Measurements from ENCODE around the gene DIS3L2. TPM values are rescaled to one million over a fixed set of nuclear protein-coding genes. Genes with fewer than 3 reads are reported as not detected.

Gene DIS3L2, protein sequence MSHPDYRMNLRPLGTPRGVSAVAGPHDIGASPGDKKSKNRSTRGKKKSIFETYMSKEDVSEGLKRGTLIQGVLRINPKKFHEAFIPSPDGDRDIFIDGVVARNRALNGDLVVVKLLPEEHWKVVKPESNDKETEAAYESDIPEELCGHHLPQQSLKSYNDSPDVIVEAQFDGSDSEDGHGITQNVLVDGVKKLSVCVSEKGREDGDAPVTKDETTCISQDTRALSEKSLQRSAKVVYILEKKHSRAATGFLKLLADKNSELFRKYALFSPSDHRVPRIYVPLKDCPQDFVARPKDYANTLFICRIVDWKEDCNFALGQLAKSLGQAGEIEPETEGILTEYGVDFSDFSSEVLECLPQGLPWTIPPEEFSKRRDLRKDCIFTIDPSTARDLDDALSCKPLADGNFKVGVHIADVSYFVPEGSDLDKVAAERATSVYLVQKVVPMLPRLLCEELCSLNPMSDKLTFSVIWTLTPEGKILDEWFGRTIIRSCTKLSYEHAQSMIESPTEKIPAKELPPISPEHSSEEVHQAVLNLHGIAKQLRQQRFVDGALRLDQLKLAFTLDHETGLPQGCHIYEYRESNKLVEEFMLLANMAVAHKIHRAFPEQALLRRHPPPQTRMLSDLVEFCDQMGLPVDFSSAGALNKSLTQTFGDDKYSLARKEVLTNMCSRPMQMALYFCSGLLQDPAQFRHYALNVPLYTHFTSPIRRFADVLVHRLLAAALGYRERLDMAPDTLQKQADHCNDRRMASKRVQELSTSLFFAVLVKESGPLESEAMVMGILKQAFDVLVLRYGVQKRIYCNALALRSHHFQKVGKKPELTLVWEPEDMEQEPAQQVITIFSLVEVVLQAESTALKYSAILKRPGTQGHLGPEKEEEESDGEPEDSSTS
- 19.6 and 23.7 TPM in 2 replicates for total RNA-seq

DNA sequence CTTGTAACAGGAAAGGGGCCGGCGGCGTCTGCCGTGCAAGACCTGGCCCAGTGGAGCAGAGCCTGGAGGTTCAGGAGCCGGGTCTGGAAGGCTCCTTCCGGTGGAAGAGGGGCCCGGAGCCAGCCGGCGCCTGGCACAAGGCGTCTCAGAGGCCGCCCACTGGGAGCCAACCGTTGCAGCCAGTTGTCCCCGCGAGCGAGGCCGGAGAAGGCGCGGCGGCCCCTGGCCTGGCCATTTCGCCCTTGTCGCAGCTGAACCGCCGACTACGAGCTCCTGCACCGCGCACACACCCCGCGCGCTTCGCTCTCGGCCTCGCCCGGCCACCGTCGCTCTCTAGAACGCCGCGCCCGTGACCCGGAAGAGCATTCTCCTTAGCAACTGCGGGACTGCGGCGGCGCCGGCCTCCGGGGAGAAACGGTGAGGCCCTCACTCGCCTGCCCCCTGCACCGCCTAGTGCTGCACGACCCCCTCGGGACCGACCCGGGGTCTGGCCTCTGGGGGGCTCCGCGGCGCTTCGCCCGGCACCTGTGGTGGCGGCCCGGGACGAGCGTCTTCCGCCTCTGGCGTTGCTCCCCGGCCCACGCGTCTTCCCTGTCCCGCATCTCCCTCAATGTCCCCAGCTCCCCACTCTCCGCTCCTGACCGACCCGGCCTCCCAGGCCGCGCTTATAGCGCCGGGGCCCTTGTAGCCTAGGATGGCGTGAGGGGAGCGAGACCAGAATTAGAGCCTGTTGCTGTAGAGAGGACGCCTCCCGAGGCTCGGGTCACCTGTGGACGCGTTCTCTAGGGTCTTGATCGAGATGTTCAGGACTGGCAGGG is at the start of gene DIS3L2:
Gene DIS3L2 (plus strand): TSS at position 365 of the 818 bp plus-strand sequence. CDS start 53,215 bp downstream, outside the sequence.
- DNase-seq = peak; percentile 90

DNA sequence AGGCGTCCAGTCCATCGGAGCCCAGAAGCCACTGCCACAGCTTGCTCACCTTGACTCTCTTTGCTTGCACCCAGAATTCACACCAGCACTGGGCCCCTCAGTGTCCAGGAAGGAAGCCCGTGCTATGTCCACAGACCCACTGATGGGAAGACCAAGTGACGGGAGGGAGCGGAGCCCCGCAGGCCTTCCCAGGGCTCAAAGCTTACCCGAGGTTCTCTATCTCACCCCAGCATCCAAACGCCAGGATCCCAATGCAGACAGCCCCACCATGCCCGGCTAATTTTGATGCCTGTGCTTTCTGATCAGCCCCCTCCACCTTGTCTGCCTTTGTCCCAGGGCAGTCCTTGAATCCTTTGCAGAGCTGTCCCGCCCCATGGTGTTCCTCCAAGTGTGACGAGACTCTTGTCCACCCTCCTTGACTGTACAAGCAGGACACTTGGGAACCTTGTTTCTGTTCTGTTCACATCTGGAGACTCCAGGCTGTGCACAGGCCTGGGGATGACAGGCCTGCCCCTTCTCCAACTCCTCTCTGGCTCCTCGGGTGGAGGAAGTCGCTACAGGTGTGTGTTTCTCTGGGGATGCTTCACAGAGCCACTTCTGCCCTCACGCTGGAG is 47.3 kb upstream of the DIS3L2 start:
- DNase-seq = no peak

DNA sequence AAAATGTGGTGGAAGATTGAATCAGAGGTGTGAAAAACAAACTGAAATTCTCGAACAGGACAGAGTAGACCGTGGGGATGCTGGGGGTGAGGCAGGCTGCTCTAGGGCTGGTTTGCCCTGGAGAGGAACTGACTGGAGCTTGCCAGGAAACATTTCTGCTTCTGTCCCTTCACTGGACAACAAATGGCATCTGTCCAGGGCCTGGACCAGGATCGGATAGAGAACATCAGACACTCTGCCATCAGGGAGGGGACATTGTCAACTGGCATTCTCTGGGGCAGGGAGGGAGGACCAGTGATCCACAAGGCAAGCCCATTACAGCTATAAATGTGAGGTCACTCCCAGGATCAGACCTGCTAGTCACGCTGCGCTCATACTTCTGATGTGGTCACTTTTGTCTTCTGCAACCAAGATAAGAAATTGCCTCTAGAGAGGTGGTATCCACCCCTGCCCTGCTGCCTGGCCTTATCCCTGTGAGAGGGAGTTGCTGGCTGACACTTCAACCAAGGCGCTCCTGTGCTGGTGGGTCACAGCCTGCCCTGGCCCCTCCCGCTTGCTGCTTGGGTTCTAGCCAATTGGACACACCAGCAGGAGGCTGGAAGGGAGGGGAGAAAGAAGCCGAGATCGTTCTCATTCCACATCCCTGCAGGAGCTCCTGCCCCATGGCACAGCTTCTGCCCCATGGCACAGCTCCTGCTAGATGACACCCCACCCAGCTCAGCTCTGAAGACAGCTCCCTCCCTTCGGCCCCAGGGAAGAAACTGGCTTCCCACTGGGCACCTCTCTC is 44.0 kb upstream of the DIS3L2 start:
- no peak for DNase-seq

DNA sequence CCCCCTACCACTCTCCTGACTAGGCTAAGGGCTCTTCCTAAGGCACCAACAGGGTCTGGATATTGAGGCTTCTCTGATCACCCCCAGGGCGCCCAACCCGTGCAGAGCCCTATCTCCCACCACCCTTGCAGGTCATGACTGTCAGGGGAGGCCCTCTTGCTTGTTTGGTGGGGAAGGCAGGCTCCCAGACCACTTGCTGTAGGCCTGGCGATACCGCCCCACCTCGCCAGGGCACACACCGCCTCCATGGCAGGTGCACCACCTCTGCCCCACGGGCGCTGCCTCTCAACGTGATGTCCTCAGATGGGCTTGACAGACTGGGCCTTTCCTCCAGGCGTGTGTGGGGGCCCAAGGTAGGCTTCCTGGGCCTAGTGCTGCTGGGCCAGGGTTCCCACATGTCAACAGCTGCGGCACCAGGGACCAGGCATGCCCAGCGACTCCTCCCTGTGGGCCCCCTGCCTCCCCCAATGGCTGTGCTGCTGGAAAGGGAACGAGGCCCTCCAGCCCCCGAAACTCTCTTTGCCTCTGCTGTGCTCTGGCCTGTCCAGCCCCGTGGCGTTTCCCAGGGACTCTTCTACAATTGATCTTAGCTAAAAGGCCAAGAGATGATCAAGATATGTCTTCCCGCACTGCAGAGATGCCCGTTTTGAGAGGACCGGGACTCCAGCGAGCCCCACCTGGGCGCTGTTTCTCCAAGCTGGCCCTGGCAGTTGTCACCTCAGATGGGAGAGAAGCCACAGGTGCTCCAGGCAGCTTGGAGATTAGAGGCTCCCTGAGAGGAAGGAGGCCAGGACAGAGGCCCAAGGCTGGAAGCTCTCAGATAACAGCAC is 42.8 kb upstream of the DIS3L2 start:
- DNase-seq = no peak

DNA sequence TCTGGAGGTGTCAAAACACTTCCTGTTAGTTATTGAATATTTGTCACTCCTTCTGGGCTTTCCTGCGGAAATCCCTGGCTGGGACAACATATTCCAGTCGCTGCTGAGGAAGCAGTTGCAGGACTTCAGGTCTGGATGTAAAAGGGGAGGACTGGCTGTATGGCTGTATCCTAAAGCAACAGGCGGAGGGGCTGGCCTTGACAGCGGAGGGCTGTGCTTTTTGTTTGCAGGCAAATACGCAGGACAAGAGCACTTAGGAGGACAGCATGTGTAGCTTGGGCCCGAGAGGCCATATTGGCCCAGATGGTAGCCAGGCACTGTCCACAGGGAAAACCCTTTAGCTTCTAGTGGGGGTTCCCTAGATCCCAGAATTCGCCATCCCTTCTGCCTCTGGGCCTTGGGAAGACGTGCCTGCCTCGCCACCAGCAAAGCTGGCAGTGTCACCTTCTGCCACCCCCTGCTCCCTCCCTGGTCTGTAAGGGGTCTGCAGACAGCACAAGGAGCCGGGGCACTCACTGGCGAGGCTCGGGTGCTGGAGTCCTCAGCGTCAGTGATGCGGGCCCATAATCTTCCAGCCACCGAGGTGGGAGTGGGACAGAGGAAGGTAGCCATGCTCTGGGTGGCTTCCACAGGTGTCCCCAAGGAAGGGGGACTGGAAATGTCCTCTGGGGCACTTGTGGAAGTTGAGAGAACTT is 42.0 kb upstream of the DIS3L2 start:
- DNase-seq = no peak

DNA sequence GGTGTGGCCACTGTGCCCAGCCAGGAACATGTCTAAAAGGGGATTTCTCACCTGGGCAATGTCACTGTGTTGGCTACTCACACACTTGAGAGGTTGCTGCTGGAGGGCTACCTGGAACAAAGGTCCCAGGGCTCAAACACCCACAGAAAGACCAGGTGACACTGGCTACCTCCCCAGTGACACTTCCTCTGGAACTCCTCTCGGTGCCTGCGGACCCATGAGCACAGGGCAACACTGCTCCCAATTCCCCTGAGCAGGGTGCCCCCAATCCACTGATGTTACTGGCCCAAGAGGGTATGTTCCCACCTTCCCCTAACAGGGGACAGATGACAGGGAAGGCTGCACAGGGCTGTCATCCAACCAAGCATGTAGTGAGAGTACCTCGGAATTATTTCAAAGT is 41.1 kb upstream of the DIS3L2 start:
- DNase-seq = no peak

DNA sequence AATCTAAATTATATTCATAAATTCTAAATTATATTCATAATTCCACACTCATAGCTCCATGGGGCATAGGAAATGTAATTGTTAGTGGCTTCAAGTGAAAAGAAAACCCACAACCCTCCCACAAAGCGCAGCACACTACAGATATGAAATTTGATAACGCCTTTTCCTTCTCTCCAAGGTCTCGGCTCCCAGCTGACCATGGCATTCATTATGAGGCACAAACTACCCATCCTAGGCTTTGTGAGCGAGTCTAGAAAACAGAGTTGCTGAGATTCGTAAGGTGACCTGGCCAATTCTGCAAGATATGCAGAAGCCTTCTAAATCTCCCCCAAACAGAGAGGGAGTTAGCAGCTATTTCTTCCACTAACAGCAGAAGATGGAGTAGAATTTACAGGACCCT is 40.7 kb upstream of the DIS3L2 start:
- DNase-seq = no peak

DNA sequence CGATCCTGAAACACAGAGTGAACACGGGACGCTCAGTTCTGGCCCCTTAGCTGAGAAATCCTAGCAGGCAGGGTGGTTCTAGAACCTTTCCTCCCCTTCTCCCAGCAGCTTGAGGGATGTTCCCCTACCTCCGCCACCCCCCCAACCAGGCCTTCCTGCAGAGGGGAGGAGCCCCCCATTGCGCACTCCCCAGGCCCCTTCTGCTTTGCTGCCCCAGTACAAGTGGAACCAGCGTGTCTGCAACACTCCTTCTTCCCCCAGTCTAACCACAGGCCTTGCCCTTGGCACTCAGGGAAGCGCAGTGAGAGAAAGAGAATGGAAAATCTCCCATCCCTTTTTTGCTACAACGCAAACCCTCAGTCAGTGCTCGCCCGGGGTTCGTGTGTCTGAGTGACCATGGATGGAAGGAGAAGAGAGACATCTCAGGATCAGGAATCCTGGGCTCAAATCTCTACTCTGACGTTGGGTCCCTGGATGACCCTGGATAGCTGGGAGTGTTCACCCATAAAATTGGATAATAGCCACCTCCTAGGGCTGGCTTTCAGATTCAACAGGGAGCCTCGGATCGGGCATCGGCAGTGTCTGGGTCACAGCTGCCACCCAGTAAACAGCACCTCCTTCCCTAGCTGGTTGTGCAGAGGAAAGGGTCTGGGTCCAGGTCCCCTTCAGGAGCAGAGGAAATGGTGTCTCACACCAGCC is 39.1 kb upstream of the DIS3L2 start:
- no peak for DNase-seq

DNA sequence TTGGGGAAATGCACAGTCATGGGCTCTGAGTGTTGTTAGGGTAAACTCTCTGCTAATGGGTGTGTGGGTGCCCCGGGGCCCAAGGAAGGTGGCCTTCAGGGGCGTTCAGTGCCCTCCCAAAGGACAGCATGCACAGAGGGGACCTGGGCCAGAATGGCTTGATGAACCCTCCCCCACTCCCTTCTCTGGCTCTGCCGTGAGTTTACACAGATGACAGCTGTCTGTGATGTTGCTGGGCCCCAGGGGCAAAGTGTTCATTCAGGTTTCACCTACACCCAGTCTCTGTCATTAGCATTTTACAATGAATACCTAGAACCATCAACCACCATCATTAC is 38.5 kb upstream of the DIS3L2 start:
- DNase-seq = no peak

DNA sequence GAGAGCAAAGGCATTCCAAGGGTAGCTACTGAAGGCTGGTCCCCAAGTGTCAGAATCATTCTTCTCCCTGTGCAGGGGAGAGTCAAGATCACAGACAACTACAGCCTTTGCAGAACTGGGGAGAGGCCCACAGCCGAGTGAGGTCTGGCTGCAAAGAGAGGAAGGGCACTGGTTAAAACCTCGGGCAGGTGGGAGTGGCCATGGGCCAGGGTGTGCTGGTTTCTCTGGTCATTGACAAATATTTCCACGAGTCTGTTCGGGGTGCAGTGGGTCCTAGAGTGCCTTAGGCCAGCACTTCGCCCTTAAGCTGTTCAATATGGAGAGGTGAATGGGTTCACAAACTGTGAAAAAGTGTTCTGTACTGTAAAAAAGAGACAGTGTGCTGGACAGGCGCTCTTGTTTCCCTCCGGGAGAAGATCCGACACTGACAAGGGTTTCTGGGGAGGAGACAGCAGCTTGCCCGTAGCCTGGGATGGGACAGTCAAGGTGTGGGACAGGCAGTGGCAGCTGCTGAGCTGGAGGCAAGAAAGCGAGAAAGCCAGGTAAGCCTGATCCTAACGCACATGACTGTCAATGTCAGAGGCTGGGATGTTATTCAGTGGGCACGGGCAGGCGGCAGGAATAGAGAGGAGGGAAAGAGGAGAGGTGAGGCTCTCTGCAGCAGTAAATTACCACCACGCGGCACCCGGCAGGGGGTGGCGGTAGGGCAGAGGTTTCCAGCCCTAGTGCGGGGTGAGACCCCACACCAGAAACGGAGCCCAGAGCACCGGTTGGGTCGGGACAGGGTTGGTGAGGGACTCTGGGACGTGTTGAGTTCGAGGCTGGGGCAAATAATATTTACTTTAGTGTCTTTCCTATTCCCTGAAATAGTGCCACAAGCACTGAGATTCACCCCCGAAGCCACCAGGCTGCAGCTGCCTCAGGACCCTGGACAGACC is 37.3 kb upstream of the DIS3L2 start:
- no peak for DNase-seq

DNA sequence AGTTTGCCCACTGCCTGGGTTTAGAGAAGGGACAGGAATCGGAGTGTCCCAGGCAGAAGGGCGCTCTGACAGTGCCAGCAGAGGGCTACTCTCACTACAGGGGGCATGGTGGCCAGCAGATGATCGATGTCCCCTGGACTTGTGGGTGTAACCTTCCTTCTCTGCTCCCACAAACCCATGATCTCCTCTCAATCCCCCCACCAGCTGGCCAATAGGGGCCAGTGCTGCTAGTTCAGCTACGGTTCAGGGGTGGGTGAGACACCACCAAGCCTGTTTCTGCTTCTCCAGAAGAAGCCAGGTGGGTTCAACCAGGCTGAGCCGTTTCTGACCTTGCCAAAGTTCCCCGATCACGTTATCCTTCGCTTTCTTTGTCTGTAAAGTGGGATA is 36.6 kb upstream of the DIS3L2 start:
- DNase-seq = no peak

DNA sequence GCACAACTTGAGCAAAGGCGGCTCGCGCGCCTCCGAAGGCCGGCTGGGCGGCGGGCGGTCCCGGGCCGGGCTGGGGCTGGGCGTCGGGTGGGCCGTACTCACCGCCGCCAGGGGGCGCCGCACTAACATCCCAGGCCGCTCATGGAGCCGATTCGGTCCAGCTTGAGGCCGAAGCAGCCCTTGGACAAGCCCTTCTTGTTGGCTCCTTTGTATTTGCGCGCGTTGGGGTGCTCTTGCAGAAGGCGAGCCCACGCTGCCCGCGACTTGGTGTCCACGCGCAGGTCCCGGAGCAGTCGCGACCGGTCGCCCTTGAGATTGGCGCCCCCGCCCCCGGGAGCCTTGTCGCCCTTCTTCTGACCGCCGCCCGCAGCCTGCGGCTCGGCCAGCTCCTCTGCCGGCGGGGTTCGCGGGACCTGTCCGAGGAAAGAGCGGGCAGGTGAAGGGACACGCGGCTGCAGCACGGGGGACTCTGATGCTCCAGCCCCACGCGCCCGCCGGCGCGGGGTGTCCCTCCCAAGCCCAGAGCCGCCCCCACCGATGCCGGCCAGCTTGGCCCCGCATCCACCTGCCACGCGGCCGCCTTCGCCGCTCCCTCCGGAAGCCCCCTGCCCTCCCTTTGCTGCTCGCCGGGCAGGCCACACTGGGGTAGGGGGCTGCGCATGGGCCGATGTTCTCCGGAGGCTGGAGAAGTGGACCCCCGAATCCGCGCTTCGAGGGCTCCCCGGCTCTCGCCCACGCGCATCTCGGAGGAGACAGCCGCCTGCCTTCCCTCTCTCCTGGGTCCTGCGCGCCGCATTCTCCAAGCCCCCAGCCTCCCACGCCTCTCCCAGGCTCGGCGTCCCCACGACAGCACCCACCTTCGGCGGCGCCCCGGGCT is 36.0 kb upstream of the DIS3L2 start:
- DNase-seq = peak; percentile 93

DNA sequence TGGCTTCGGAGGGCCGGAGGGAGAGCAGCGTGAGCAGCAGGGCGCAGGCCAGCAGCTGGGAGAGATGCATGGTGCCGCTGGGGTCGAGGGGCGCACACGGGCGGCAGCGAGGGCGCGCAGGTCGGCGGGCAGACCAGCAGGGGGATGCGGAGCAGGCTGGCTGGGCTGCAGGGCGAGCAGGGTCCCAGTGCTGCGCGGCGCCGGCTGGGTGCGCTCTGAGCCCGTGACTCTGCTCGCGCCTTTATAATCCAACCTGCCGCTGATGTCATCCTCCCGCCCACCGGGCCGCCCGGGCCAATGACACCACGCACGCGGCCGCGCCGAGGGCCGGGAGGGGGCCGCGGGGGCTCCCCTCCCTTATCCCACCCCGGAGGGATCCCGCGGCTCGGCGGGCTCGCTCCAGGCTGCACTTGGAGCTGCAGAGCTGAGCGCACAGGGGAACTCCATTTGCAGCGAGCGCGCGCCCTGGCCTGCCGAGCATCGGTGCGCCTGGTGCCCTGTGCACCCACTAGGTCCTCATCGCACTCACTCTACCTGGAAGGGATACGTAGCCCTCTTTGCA is 35.3 kb upstream of the DIS3L2 start, which contains the start of gene NPPC:
Gene NPPC (minus strand): TSS at position 217 of the 562 bp plus-strand sequence. CDS start 147 bp downstream, at position 70.
- DNase-seq = peak; percentile 70

DNA sequence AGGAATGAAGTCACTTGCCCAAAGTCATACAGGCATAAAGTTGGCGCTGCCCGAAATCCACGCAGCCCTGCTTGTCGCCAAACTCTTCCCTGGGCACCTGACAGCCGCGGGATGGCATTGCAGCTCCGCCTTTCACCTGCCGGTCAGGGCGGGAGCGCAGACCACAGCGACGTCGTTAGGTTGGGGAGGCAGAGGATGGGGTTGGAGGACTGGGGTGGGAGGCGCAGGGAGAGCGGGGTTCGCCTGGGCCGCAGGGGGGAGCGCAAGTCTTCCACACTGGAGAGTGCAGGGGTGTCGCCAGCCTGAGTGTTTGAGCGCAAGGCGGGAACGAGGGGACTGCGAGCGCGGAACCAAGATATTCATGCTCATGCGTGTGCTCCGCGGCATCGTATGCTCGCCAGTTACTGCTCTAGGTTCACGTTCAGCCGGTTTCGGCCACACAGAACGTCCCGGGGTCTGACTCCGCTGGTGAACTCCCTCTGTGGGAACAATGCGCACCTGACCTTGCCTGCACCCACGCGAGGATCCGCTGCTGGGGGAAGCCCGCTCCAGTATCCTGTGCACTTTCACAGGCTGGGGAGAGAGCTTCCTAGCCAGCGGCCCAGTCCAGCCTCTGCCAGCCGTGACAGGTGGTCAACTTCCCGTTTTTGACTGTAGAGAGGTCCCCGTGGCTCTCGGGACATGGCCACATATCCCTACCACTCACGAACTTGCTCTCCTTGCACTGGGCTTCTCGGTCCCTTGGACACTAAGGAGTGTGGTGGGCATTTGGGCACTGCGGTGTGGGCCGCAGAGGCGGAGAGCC is 34.5 kb upstream of the DIS3L2 start:
- peak; percentile 34 for DNase-seq

DNA sequence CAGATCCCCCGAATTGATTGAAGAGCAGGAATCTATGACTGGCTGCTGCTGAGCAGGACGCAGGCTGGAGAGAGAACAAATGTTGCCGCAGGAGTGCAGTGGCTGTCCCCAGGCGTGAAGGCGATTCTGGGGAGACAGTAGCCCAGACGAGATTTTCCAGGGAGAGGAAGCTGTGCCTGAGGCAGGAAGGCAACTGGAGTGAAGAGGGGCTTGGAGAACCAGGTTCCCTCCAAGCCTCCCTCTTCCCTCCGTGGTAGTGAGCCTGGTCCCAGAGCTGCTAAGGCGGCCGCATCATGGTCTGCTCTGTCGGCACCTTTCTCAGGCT is 34.0 kb upstream of the DIS3L2 start:
- no peak for DNase-seq

DNA sequence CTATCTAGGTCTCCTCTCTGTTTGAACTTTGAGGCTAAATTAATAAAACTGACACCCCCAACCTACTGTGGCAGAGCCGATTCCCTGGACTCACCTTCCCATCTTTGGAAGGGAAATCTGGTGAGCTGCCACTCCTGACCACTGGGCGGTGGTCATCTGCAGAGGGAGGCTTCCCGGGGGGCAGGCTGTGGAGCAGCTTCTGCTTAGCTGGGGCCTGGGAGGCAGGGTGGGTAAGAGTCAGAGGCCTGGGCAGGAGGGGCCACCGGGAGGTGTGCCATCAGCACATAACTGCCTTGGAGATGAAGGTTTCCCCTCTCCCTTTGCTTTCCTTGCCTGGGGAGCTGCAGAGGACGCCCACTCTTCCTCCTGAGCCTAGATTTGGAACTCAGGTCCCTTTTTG is 33.0 kb upstream of the DIS3L2 start:
- peak; percentile 22 for DNase-seq
